EH (cell line): ENCODE results near the gene RNF25.

ENCODE experiments used
- DNase-seq: peaks from one replicate; pipeline ENCODE4 v3.0.0-alpha.2; 2015; ENCODE audit warnings: low read depth

RNF25 gene

GRCh38 chr2:218679119-218679518 lies 7.3 kb upstream of the RNF25 start:
- peak; percentile 40 for DNase-seq

- DNase-seq, result peak; percentile 40
Observed at GRCh38 chr2:218671097-218671653, 627 bp downstream of the RNF25 start.

- DNase-seq, result no peak
Observed at GRCh38 chr2:218664653-218665052, 7.1 kb downstream of the RNF25 start.

- no peak for DNase-seq
Observed at GRCh38 chr2:218663901-218664300, 7.9 kb downstream of the RNF25 start.

GRCh38 chr2:218662827-218663226 lies 9.0 kb downstream of the RNF25 start:
- DNase-seq, result no peak

- DNase-seq, result no peak
Observed at GRCh38 chr2:218662377-218662776, 9.4 kb downstream of the RNF25 start.

- no peak for DNase-seq
Observed at GRCh38 chr2:218659988-218660358, 11.8 kb downstream of the RNF25 start.

GRCh38 chr2:218659258-218659987 lies 12.4 kb downstream of the RNF25 start, which contains the start of the genes BCS1L and ZNF142:
Gene BCS1L (plus strand): TSS chr2:218659683. CDS start chr2:218660988, 1,305 bp downstream.
Gene ZNF142 (minus strand): TSS chr2:218659623. CDS start chr2:218656429, 3,194 bp downstream.
- DNase-seq, result peak; percentile 86

GRCh38 chr2:218658671-218659257 lies 13.0 kb downstream of the RNF25 start:
- peak; percentile 49 for DNase-seq

- no peak for DNase-seq
Observed at GRCh38 chr2:218655751-218656150, 16.1 kb downstream of the RNF25 start.

- DNase-seq, result no peak
Observed at GRCh38 chr2:218648787-218649100, 23.1 kb downstream of the RNF25 start.

- peak; percentile 69 for DNase-seq
Observed at GRCh38 chr2:218648088-218648786, 23.6 kb downstream of the RNF25 start.

- peak; percentile 31 for DNase-seq
Observed at GRCh38 chr2:218645126-218645525, 26.7 kb downstream of the RNF25 start.

- no peak for DNase-seq
Observed at GRCh38 chr2:218644721-218645120, 27.1 kb downstream of the RNF25 start.

- no peak for DNase-seq
Observed at GRCh38 chr2:218643751-218644310, 28.0 kb downstream of the RNF25 start.

GRCh38 chr2:218642786-218643185 lies 29.0 kb downstream of the RNF25 start:
- no peak for DNase-seq

GRCh38 chr2:218642121-218642656 lies 29.6 kb downstream of the RNF25 start:
- no peak for DNase-seq

- DNase-seq, result no peak
Observed at GRCh38 chr2:218638372-218638771, 33.4 kb downstream of the RNF25 start.

- no peak for DNase-seq
Observed at GRCh38 chr2:218635719-218636118, 36.1 kb downstream of the RNF25 start.

- no peak for DNase-seq
Observed at GRCh38 chr2:218631837-218632236, 40.0 kb downstream of the RNF25 start.

- no peak for DNase-seq
Observed at GRCh38 chr2:218627939-218628338, 43.9 kb downstream of the RNF25 start.

GRCh38 chr2:218626369-218626768 lies 45.4 kb downstream of the RNF25 start:
- no peak for DNase-seq
